ENCODE results near the gene HCST.

- TF ChIP-seq POLR2AphosphoS5 (IDR thresholded peaks at IDR 0.05; ENCODE audit: borderline replicate concordance, low read depth, low read length) (peak; percentile 78), EZH2 (IDR thresholded peaks at IDR 0.05) (no peak), FOXP2 (optimal IDR thresholded peaks at IDR 0.05; ENCODE audit: control extremely low read depth, extremely low read length, insufficient read depth) (no peak)
These were observed 2.6 kb upstream of the HCST start for GRCh38 chr19:35899547-35900214.
